GM12878 (cell line): ENCODE results near the gene OSMR. TPM values are rescaled to one million over a fixed set of nuclear protein-coding genes. Genes with fewer than 3 reads are reported as not detected.

Experiments
- ATAC-seq: fragments of 200-7000 bp; cut with Tn5 transposase; 3 replicates; pipeline ENCODE4 v1.9.1; 2020; ENCODE audit warnings: mild to moderate bottlenecking, moderate library complexity
- BruUV-seq: library from RNA; stranded (reverse); fragments of 400-500 nt; replicated peaks from 2 replicates; lab custom pipeline; 2021; lab: Mats Ljungman, UMichigan
- CTCF ChIA-PET: fragments of 300-600 bp; sonication (Branson Sonifier 250); formaldehyde crosslinking; extraction: SDS; loops from one replicate; lab custom pipeline; 2021; ENCODE audit warnings: inconsistent platforms; lab: Yijun Ruan, JAX
- POLR2A ChIA-PET: fragments of 350-600 bp; formaldehyde crosslinking; extraction: SDS; loops from one replicate; lab custom pipeline; 2021; ENCODE audit warnings: inconsistent platforms; lab: Charles Lee
- RAD21 ChIA-PET: fragments of 300-600 bp; sonication (Branson Sonifier 250); formaldehyde crosslinking; loops from one replicate; lab custom pipeline; 2023; ENCODE audit warnings: antibody characterized with exemption; ENCODE audit not compliant: unreplicated experiment; lab: Charles Lee
- SMC1A ChIA-PET: fragments of 300-600 bp; sonication (Branson Sonifier 250); formaldehyde crosslinking; loops from one replicate; lab custom pipeline; 2023; ENCODE audit not compliant: unreplicated experiment, uncharacterized antibody; lab: Charles Lee
- DNase-seq: peaks from one replicate; pipeline ENCODE4 v3.0.0-alpha.2; 2011; ENCODE audit warnings: low read depth, low spot score
- FAIRE-seq: peaks from 3 replicates; lab custom pipeline; 2011; peaks lifted over from hg19 to GRCh38; lab: Jason Lieb, UNC
- H2AFZ ChIP-seq: 2 replicates; pipeline ENCODE4 v1.6.0; 2011; ENCODE audit warnings: low read depth, low read length, control low read depth; ENCODE audit not compliant: control insufficient read depth
- H3K27ac ChIP-seq: 2 replicates; pipeline ENCODE4 v1.5.1; 2011; ENCODE audit warnings: control low read depth; ENCODE audit not compliant: control insufficient read depth, insufficient read depth
- H3K27me3 ChIP-seq, 2 experiments: replicated peaks in 1 of 2; 2 replicates each; pipeline versions ENCODE4 v1.6.0 to v1.6.1; 2011; ENCODE audit warnings: low read length in 1 of 2; ENCODE audit not compliant: control insufficient read depth in 2 of 2, insufficient read depth in 2 of 2
- H3K36me3 ChIP-seq, 2 experiments: 2 replicates each; pipeline ENCODE4 v1.5.1; 2011; ENCODE audit warnings: low read length in 1 of 2; ENCODE audit not compliant: control insufficient read depth in 2 of 2, insufficient read depth in 2 of 2
- H3K4me1 ChIP-seq: 2 replicates; pipeline ENCODE4 v1.6.1; 2011; ENCODE audit warnings: mild to moderate bottlenecking, low read length, moderate library complexity, mixed read lengths; ENCODE audit not compliant: control insufficient read depth, insufficient read depth
- H3K4me2 ChIP-seq: 2 replicates; pipeline ENCODE4 v1.6.0; 2011; ENCODE audit warnings: control low read depth; ENCODE audit not compliant: control insufficient read depth, insufficient read depth
- H3K4me3 ChIP-seq: fragments of 200-600 bp; sonication (generic); 2 replicates; pipeline ENCODE4 v1.5.1; 2016
- H3K79me2 ChIP-seq: 2 replicates; pipeline ENCODE4 v1.6.0; 2011; ENCODE audit warnings: low read length; ENCODE audit not compliant: control insufficient read depth, insufficient read depth
- H3K9ac ChIP-seq: 2 replicates; pipeline ENCODE4 v1.8.0; 2011; ENCODE audit warnings: low read length, control low read depth, mixed read lengths; ENCODE audit not compliant: control insufficient read depth, insufficient read depth
- H3K9me3 ChIP-seq: replicated peaks from 3 replicates; pipeline ENCODE4 v1.5.1; 2011; ENCODE audit warnings: mild to moderate bottlenecking, low read length; ENCODE audit not compliant: control insufficient read depth, insufficient read depth
- H4K20me1 ChIP-seq: 2 replicates; pipeline ENCODE4 v1.6.0; 2011; ENCODE audit not compliant: control insufficient read depth, insufficient read depth
- EED ChIP-seq: sonication (generic); IDR thresholded peaks from 2 replicates; pipeline ENCODE4 v1.6.1; 2016; ENCODE audit warnings: antibody characterized with exemption, low read depth
- HDAC6 ChIP-seq: fragments of 200-600 bp; sonication (generic); IDR thresholded peaks from one replicate; pipeline ENCODE4 v1.8.0; 2017; ENCODE audit warnings: antibody characterized with exemption; ENCODE audit not compliant: unreplicated experiment
- IRF4 ChIP-seq: IDR thresholded peaks from 2 replicates; pipeline ENCODE4 v1.6.1; 2011; ENCODE audit warnings: low read depth, low read length
- JUNB ChIP-seq: IDR thresholded peaks from 2 replicates; pipeline ENCODE4 v1.6.1; 2016; ENCODE audit warnings: antibody characterized with exemption, mild to moderate bottlenecking
- MTA2 ChIP-seq: fragments of 450-650 bp; IDR thresholded peaks from 2 replicates; pipeline ENCODE4 v1.6.1; 2016; ENCODE audit warnings: low read depth, mild to moderate bottlenecking, moderate library complexity
- MTA3 ChIP-seq: IDR thresholded peaks from 2 replicates; pipeline ENCODE4 v1.6.1; 2012; ENCODE audit warnings: low read length, inconsistent platforms, borderline replicate concordance
- SIX5 ChIP-seq: IDR thresholded peaks from 2 replicates; pipeline ENCODE4 v1.6.1; 2011; ENCODE audit warnings: mild to moderate bottlenecking, low read depth, low read length, moderate library complexity; ENCODE audit not compliant: severe bottlenecking
- SP1 ChIP-seq: IDR thresholded peaks from one replicate; pipeline ENCODE4 v1.6.1; 2011; ENCODE audit warnings: low read depth, low read length
- YY1 ChIP-seq: IDR thresholded peaks from 2 replicates; pipeline ENCODE4 v1.6.1; 2011; ENCODE audit warnings: low read depth, mild to moderate bottlenecking, low read length
- ZBTB33 ChIP-seq: fragments of 450-650 bp; IDR thresholded peaks from 2 replicates; pipeline ENCODE4 v1.6.1; 2017; ENCODE audit warnings: mild to moderate bottlenecking
- ZNF384 ChIP-seq: IDR thresholded peaks from 2 replicates; pipeline ENCODE4 v1.6.1; 2012; ENCODE audit warnings: low read depth, mild to moderate bottlenecking, low read length, improper control_type of control experiment, borderline replicate concordance
- WGBS: methylation state at CpG from one replicate; pipeline ENCODE4 v1.1.6; 2016; ENCODE audit warnings: low lambda C conversion rate; ENCODE audit not compliant: insufficient replicate concordance, insufficient coverage; ENCODE audit errors: missing lambda C conversion rate; 5-methylcytosine and 5-hydroxymethylcytosine counted together
- in situ Hi-C: fragments of 300-500 bp; cut with MboI; formaldehyde crosslinking; loops from 9 replicates; pipeline ENCODE4 v1.14.3; 2018; ENCODE audit warnings: mixed read lengths
- intact Hi-C: fragments of 100-400 bp; cut with micrococcal nuclease; formaldehyde crosslinking; loops from one replicate; pipeline ENCODE4 v1.14.2; 2022; ENCODE audit not compliant: unreplicated experiment
- polyA plus RNA-seq, 11 experiments: library from polyadenylated mRNA; depleted of rRNA in 4 of 11; unstranded in 6 of 11; stranded (reverse) in 5 of 11; fragments of >200 nt; fragmentation: Nextera tagmentation in 4 of 11; fragmentation: Illumina TruSeq in 1 of 11; extraction: Ambion mirVana in 4 of 11; extraction: Trizol in 1 of 11; gene quantifications; 1 replicate in 1 of 11; 2 replicates in 10 of 11; pipeline versions ENCODE4 v1.2.1 to v1.2.3, GENCODE V29; 2011 to 2016; ENCODE audit warnings: inconsistent platforms in 2 of 11, missing spikeins in 2 of 11, low read depth in 1 of 11
- total RNA-seq, 4 experiments: library from RNA; depleted of rRNA in 3 of 4; stranded (reverse); fragments of >200 nt in 3 of 4; fragmentation: Illumina TruSeq in 1 of 4; extraction: Trizol in 1 of 4; gene quantifications; 2 replicates each; pipeline versions ENCODE4 v1.2.1 to v1.2.3, GENCODE V29; 2013 to 2021
- TF ChIP-seq, protein P1 (sequence below): fragments of 450-650 bp; IDR thresholded peaks from 2 replicates; pipeline ENCODE4 v1.6.1; 2017; ENCODE audit warnings: mild to moderate bottlenecking, low read depth, inconsistent platforms; ENCODE audit not compliant: poor library complexity, severe bottlenecking
- TF ChIP-seq, protein P2 (sequence below): fragments of 450-650 bp; formaldehyde crosslinking; IDR thresholded peaks from 2 replicates; pipeline ENCODE4 v1.4.0; 2020; ENCODE audit warnings: mild to moderate bottlenecking, moderate library complexity

OSMR gene
- total and polyA plus RNA-seq, 10 of the 15 experiments (the other 5 are each of a cell fraction or from before 2014, with no cell fraction given) = 0.03 to 0.05 TPM; not detected in 8

DNA sequence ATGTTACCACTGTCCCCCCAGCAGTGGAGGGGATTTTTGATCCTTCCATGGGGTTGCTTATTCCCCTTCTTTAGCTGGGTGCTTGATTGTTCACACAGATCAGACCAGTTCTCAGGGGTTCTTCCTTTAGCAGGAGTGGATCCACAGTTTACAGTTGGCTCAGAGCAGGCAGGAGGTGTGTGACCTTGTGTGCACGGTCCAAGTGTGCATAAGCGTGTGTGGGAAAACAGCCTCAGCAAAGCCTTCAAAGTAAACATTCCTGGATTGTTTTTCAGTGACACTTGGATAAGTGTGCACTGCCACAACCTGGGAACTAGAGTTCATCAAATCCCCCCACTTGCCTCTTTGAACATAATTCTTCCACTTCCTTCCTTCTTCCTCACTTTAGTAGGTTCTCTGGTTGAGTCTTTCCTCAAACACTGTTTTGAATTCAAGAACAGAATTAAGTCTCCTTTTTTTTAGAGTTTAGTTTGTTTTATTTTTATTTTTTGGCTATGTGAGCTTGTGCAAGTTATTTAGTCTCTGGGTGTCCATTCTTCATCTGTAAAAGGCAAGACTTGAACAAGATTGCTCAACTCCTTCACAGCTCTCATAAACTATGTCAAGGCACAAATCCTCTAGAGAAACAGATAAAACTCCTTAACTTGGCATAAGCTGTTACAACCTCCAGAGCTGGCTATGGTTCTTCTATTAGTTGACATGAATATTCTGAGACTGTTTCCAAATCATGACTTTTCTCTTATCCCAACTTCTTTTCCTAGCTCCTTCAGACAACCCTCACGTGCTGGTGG lies 78.0 kb downstream of the OSMR start:
- POLR2A ChIA-PET = no interaction called here
- intact Hi-C loops = loop anchor here (2.0 kb wide), 1 partner anchor 483 kb away; no protein-coding TSS in a partner anchor
- in situ Hi-C loops = no loop called here
- no peaks in the 10 kb centered on the region for H3K4me1 ChIP-seq
- no peaks in the 10 kb centered on the region for H3K9me3 ChIP-seq
- no TSS peak for BruUV-seq
- no peaks in the 10 kb centered on the region for H3K36me3 ChIP-seq
- FAIRE-seq (no peak), DNase-seq (no peak), ATAC-seq (no peak)
- H3K27ac ChIP-seq = no peak overlapping the region
- SMC1A ChIA-PET = interaction anchor here (1.1 to 3.7 kb wide), 3 partner anchors 157 to 482 kb away, joined by 5 to 20 read pairs (median 10); no protein-coding TSS in a partner anchor
- CTCF ChIA-PET = interaction anchor here (0.6 to 5.4 kb wide), 8 partner anchors 22 to 512 kb away, joined by 3 to 52 read pairs (median 4); no protein-coding TSS in a partner anchor
- no peak overlapping the region for H3K4me2 ChIP-seq
- no peak overlapping the region for H2AFZ ChIP-seq
- no peaks in the 10 kb centered on the region for H4K20me1 ChIP-seq
- RAD21 ChIA-PET = interaction anchor here (0.5 to 1.8 kb wide), 5 partner anchors 77 to 482 kb away, joined by 3 to 5 read pairs (median 4); no protein-coding TSS in a partner anchor
- no peaks in the 10 kb centered on the region for H3K27me3 ChIP-seq
- no peak overlapping the region for H3K9ac ChIP-seq
- H3K79me2 ChIP-seq = no peaks in the 10 kb centered on the region
- no peak overlapping the region for H3K4me3 ChIP-seq
- WGBS = 56% methylated on average over 3 of the region's 3 CpGs
- TF ChIP-seq EED = no peak
- TF ChIP-seq, protein P1, sequence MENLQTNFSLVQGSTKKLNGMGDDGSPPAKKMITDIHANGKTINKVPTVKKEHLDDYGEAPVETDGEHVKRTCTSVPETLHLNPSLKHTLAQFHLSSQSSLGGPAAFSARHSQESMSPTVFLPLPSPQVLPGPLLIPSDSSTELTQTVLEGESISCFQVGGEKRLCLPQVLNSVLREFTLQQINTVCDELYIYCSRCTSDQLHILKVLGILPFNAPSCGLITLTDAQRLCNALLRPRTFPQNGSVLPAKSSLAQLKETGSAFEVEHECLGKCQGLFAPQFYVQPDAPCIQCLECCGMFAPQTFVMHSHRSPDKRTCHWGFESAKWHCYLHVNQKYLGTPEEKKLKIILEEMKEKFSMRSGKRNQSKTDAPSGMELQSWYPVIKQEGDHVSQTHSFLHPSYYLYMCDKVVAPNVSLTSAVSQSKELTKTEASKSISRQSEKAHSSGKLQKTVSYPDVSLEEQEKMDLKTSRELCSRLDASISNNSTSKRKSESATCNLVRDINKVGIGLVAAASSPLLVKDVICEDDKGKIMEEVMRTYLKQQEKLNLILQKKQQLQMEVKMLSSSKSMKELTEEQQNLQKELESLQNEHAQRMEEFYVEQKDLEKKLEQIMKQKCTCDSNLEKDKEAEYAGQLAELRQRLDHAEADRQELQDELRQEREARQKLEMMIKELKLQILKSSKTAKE = no peak
- no peak for TF ChIP-seq ZNF384
- TF ChIP-seq SP1 = no peak
- no peak for TF ChIP-seq JUNB
- no peak for TF ChIP-seq MTA2
- no peak for TF ChIP-seq HDAC6
- no peak for TF ChIP-seq MTA3
- TF ChIP-seq IRF4 = no peak
- no peak for TF ChIP-seq ZBTB33
- TF ChIP-seq SIX5 = no peak
- TF ChIP-seq, protein P2, sequence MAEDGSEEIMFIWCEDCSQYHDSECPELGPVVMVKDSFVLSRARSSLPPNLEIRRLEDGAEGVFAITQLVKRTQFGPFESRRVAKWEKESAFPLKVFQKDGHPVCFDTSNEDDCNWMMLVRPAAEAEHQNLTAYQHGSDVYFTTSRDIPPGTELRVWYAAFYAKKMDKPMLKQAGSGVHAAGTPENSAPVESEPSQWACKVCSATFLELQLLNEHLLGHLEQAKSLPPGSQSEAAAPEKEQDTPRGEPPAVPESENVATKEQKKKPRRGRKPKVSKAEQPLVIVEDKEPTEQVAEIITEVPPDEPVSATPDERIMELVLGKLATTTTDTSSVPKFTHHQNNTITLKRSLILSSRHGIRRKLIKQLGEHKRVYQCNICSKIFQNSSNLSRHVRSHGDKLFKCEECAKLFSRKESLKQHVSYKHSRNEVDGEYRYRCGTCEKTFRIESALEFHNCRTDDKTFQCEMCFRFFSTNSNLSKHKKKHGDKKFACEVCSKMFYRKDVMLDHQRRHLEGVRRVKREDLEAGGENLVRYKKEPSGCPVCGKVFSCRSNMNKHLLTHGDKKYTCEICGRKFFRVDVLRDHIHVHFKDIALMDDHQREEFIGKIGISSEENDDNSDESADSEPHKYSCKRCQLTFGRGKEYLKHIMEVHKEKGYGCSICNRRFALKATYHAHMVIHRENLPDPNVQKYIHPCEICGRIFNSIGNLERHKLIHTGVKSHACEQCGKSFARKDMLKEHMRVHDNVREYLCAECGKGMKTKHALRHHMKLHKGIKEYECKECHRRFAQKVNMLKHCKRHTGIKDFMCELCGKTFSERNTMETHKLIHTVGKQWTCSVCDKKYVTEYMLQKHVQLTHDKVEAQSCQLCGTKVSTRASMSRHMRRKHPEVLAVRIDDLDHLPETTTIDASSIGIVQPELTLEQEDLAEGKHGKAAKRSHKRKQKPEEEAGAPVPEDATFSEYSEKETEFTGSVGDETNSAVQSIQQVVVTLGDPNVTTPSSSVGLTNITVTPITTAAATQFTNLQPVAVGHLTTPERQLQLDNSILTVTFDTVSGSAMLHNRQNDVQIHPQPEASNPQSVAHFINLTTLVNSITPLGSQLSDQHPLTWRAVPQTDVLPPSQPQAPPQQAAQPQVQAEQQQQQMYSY = no peak
- no peak for TF ChIP-seq YY1
